Neural progenitor cell (in vitro differentiated cells): ENCODE data around the gene ECM1. TPM values are rescaled to one million over a fixed set of nuclear protein-coding genes. Genes with fewer than 3 reads are reported as not detected.

Source experiments
- DNase-seq: peaks from one replicate; pipeline ENCODE4 v3.0.0-alpha.2; 2016; ENCODE audit warnings: low spot score
- H2AFZ ChIP-seq: fragments of 200-600 bp; sonication (generic); replicated peaks from 2 replicates; pipeline ENCODE4 v1.6.1; 2016; ENCODE audit warnings: antibody characterized with exemption
- H3F3A ChIP-seq: fragments of 200-600 bp; sonication (generic); 2 replicates; pipeline ENCODE4 v1.6.1; 2016; ENCODE audit warnings: antibody characterized with exemption, low read depth
- H3K27ac ChIP-seq: fragments of 200-600 bp; sonication (generic); 2 replicates; pipeline ENCODE4 v1.5.1; 2016; ENCODE audit warnings: mild to moderate bottlenecking
- H3K27me3 ChIP-seq: fragments of 200-600 bp; sonication (generic); 2 replicates; pipeline ENCODE4 v1.6.1; 2016; ENCODE audit warnings: mild to moderate bottlenecking, moderate library complexity
- H3K36me3 ChIP-seq: fragments of 200-600 bp; sonication (generic); 2 replicates; pipeline ENCODE4 v1.5.1; 2016
- H3K4me1 ChIP-seq: fragments of 200-600 bp; sonication (generic); 2 replicates; pipeline ENCODE4 v1.6.1; 2016; ENCODE audit warnings: mixed run types
- H3K4me2 ChIP-seq: fragments of 200-600 bp; sonication (generic); 2 replicates; pipeline ENCODE4 v1.6.1; 2016
- H3K4me3 ChIP-seq: fragments of 200-600 bp; sonication (generic); 2 replicates; pipeline ENCODE4 v1.5.1; 2016
- H3K79me2 ChIP-seq: fragments of 200-600 bp; sonication (generic); 2 replicates; pipeline ENCODE4 v1.6.1; 2016; ENCODE audit warnings: low read depth
- H3K9ac ChIP-seq: fragments of 200-600 bp; sonication (generic); 2 replicates; pipeline ENCODE4 v1.6.1; 2016
- H3K9me3 ChIP-seq: fragments of 200-600 bp; sonication (generic); 2 replicates; pipeline ENCODE4 v1.5.1; 2016; ENCODE audit warnings: low read depth
- H4K20me1 ChIP-seq: fragments of 200-600 bp; sonication (generic); 2 replicates; pipeline ENCODE4 v1.6.1; 2016; ENCODE audit warnings: low read depth
- H3K27ac Mint-ChIP-seq: 3 replicates; pipeline ENCODE4 v1.8.0; 2021; ENCODE audit warnings: mixed read lengths
- H3K27me3 Mint-ChIP-seq: 2 replicates; pipeline ENCODE4 v1.8.0; 2022; ENCODE audit warnings: low read depth, mild to moderate bottlenecking, inconsistent platforms, moderate library complexity, mixed read lengths; ENCODE audit not compliant: insufficient read depth
- H3K36me3 Mint-ChIP-seq: 3 replicates; pipeline ENCODE4 v1.8.0; 2021; ENCODE audit warnings: mixed read lengths
- H3K4me1 Mint-ChIP-seq: 3 replicates; pipeline ENCODE4 v1.8.0; 2021; ENCODE audit warnings: mixed read lengths
- H3K4me3 Mint-ChIP-seq: 3 replicates; pipeline ENCODE4 v1.8.0; 2021; ENCODE audit warnings: mild to moderate bottlenecking, moderate library complexity, mixed read lengths
- H3K9me3 Mint-ChIP-seq: 3 replicates; pipeline ENCODE4 v1.8.0; 2020; ENCODE audit warnings: mixed read lengths
- CTCF ChIP-seq: fragments of 200-600 bp; sonication (generic); IDR thresholded peaks from 2 replicates; pipeline ENCODE4 v1.5.1; 2017; ENCODE audit warnings: antibody characterized with exemption, mild to moderate bottlenecking
- EZH2 ChIP-seq: fragments of 200-600 bp; sonication (generic); IDR thresholded peaks from 2 replicates; pipeline ENCODE4 v1.6.1; 2017; ENCODE audit warnings: antibody characterized with exemption, mild to moderate bottlenecking, moderate library complexity
- EZH2phosphoT487 ChIP-seq: fragments of 200-600 bp; sonication (generic); IDR thresholded peaks from 2 replicates; pipeline ENCODE4 v1.6.1; 2017; ENCODE audit warnings: antibody characterized with exemption
- total RNA-seq: library from RNA; depleted of rRNA; stranded (reverse); fragments of >200 nt; gene quantifications from 2 replicates; pipeline ENCODE4 v1.2.3, GENCODE V29; 2015; ENCODE audit warnings: low replicate concordance

ECM1 gene
- total RNA-seq, 1 donor from 2014 or later, result 0.30 TPM

- Mint-ChIP-seq H3K36me3 (peaks cover 3% of the 10 kb centered on the region), H3K9me3 (no peaks in the 10 kb centered on the region), H3K27me3 (peaks cover 3% of the 10 kb centered on the region), H3K4me1 (peaks cover 3% of the 10 kb centered on the region), H3K27ac (no peak overlapping the region), H3K4me3 (no peak overlapping the region)
- H3F3A ChIP-seq, result peaks cover 33% of the 10 kb centered on the region
- peaks cover 8% of the 10 kb centered on the region for H3K27me3 ChIP-seq
- no peak overlapping the region for H3K27ac ChIP-seq
- peaks cover 4% of the 10 kb centered on the region for H4K20me1 ChIP-seq
- H3K9ac ChIP-seq, result no peak overlapping the region
- H2AFZ ChIP-seq, result no peak overlapping the region
- no peaks in the 10 kb centered on the region for H3K4me1 ChIP-seq
- H3K36me3 ChIP-seq, result no peaks in the 10 kb centered on the region
- H3K4me3 ChIP-seq, result no peak overlapping the region
- DNase-seq, result no peak
- no peaks in the 10 kb centered on the region for H3K9me3 ChIP-seq
- TF ChIP-seq CTCF, result no peak
- TF ChIP-seq EZH2phosphoT487, result no peak
- no peak for TF ChIP-seq EZH2
- H3K4me2 ChIP-seq, result no peak overlapping the region
- no peaks in the 10 kb centered on the region for H3K79me2 ChIP-seq
Measured at GRCh38 chr1:150477733-150478132, 30.2 kb upstream of the ECM1 start.

- peaks cover 4% of the 10 kb centered on the region for H4K20me1 ChIP-seq
- no peaks in the 10 kb centered on the region for H3K4me1 ChIP-seq
- no peaks in the 10 kb centered on the region for H3K9me3 ChIP-seq
- Mint-ChIP-seq H3K27ac (no peak overlapping the region), H3K9me3 (no peaks in the 10 kb centered on the region), H3K4me1 (peaks cover 3% of the 10 kb centered on the region), H3K27me3 (peaks cover 3% of the 10 kb centered on the region), H3K4me3 (no peak overlapping the region), H3K36me3 (no peaks in the 10 kb centered on the region)
- no peak overlapping the region for H3K4me3 ChIP-seq
- no peak overlapping the region for H3K4me2 ChIP-seq
- no peak for TF ChIP-seq CTCF
- TF ChIP-seq EZH2phosphoT487, result no peak
- H3K27ac ChIP-seq, result no peak overlapping the region
- no peaks in the 10 kb centered on the region for H3K79me2 ChIP-seq
- peaks cover 33% of the 10 kb centered on the region for H3F3A ChIP-seq
- H2AFZ ChIP-seq, result no peak overlapping the region
- peaks cover 8% of the 10 kb centered on the region for H3K27me3 ChIP-seq
- DNase-seq, result no peak
- no peaks in the 10 kb centered on the region for H3K36me3 ChIP-seq
- no peak overlapping the region for H3K9ac ChIP-seq
Measured at GRCh38 chr1:150479370-150479769, 28.5 kb upstream of the ECM1 start.

GRCh38 chr1:150479927-150480352 lies 28.0 kb upstream of the ECM1 start:
- Mint-ChIP-seq H3K9me3 (no peaks in the 10 kb centered on the region), H3K4me3 (no peak overlapping the region)

More at GRCh38 chr1:150479927-150480352, 28.0 kb upstream of the ECM1 start:
- no peak overlapping the region for H3K4me3 ChIP-seq
- no peaks in the 10 kb centered on the region for H3K36me3 Mint-ChIP-seq
- H3K27ac ChIP-seq, result no peak overlapping the region
- H3F3A ChIP-seq, result peaks cover 31% of the 10 kb centered on the region
- H3K9ac ChIP-seq, result no peak overlapping the region
- H4K20me1 ChIP-seq, result peaks cover 4% of the 10 kb centered on the region
- H3K27ac Mint-ChIP-seq, result no peak overlapping the region
- H3K4me1 ChIP-seq, result no peaks in the 10 kb centered on the region
- H2AFZ ChIP-seq, result no peak overlapping the region
- H3K4me2 ChIP-seq, result no peak overlapping the region
- TF ChIP-seq CTCF (no peak), EZH2 (no peak), EZH2phosphoT487 (no peak)
- H3K79me2 ChIP-seq, result no peaks in the 10 kb centered on the region
- H3K36me3 ChIP-seq, result no peaks in the 10 kb centered on the region
- H3K27me3 ChIP-seq, result peaks cover 8% of the 10 kb centered on the region
- H3K27me3 Mint-ChIP-seq, result peaks cover 3% of the 10 kb centered on the region
- H3K9me3 ChIP-seq, result no peaks in the 10 kb centered on the region
- H3K4me1 Mint-ChIP-seq, result peaks cover 3% of the 10 kb centered on the region
- DNase-seq, result no peak
